IPS-20b (cell line): ENCODE measurements around the gene PTPN22.

Experiments used
- H3K27ac ChIP-seq: one replicate; pipeline ENCODE4 v1.5.1; 2013; ENCODE audit warnings: low read length
- H3K27me3 ChIP-seq: 2 replicates; pipeline ENCODE4 v1.6.1; 2013; ENCODE audit warnings: mild to moderate bottlenecking, low read length, inconsistent platforms; ENCODE audit not compliant: insufficient read depth
- H3K36me3 ChIP-seq: 2 replicates; pipeline ENCODE4 v1.6.1; 2013; ENCODE audit warnings: low read depth, mild to moderate bottlenecking, inconsistent platforms, low read length, moderate library complexity; ENCODE audit not compliant: insufficient read depth
- H3K4me1 ChIP-seq: 2 replicates; pipeline ENCODE4 v1.6.1; 2013; ENCODE audit warnings: mild to moderate bottlenecking, control low read depth, inconsistent platforms, low read length, moderate library complexity; ENCODE audit not compliant: insufficient read depth
- H3K4me3 ChIP-seq: 2 replicates; pipeline ENCODE4 v1.5.1; 2013; ENCODE audit warnings: mild to moderate bottlenecking, low read length, inconsistent platforms
- H3K9ac ChIP-seq: 2 replicates; pipeline ENCODE4 v1.6.1; 2013; ENCODE audit warnings: low read depth, mild to moderate bottlenecking, inconsistent platforms, low read length, moderate library complexity
- H3K9me3 ChIP-seq: 2 replicates; pipeline ENCODE4 v1.6.1; 2013; ENCODE audit warnings: mild to moderate bottlenecking, low read depth, low read length, inconsistent platforms; ENCODE audit not compliant: insufficient read depth

Gene PTPN22

DNA sequence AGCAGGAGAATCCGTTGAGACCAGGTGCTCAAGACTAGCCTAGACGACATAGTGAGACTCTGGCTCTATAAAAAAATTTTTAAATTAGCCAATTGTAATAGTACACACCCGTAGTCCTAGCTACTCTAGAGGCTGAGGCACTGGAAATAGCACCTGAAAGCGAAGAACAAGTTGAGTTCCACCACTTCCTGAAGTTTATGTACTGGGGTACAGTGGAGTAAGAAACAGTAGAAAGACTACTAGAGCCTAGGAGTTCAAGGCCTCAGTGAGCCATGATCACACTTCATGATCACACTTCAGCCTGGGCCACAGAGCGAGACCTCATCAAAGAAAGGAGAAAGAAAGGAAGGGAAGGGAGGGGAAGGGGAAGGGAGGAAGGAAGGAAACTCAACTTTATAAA, 79.0 kb downstream of the PTPN22 start:
- Histone ChIP-seq H3K9me3 (no peaks in the 10 kb centered on the region), H3K27ac (no peak overlapping the region), H3K27me3 (no peaks in the 10 kb centered on the region), H3K4me1 (0 out of 2 replicates have a peak, but pooled peaks cover 4% of the 10 kb centered on the region), H3K9ac (no peak overlapping the region), H3K4me3 (no peak overlapping the region), H3K36me3 (peaks cover 24% of the 10 kb centered on the region)

DNA sequence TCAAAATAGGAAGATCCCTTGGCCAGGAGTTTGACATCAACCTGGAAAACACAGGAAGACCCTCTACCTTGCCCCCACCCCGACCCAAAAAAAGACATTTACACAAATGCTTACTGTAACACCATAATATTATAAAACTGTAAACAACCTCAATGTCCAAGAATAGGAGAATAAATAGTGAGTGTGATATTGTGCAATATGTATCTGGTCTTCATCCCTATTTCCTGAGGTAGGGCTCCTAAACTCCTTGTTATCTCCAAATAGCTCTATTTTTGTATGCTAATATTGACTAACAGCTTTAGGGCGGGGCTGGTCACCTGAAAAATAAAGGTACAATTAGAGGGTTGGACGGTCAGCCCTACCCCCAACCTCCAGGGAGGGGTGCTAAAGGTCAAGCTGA, 82.7 kb downstream of the PTPN22 start:
- H3K27me3 ChIP-seq, result no peaks in the 10 kb centered on the region
- no peak overlapping the region for H3K27ac ChIP-seq
- no peak overlapping the region for H3K4me3 ChIP-seq
- H3K9ac ChIP-seq, result no peak overlapping the region
- peaks cover 4% of the 10 kb centered on the region; the same call in 1 of the 2 replicates for H3K36me3 ChIP-seq
- no peaks in the 10 kb centered on the region for H3K9me3 ChIP-seq
- H3K4me1 ChIP-seq, result peaks cover 4% of the 10 kb centered on the region; the same call in 1 of the 2 replicates

GRCh38 chr1:113787663-113788062, 83.8 kb downstream of the PTPN22 start:
- no peak overlapping the region for H3K27ac ChIP-seq
- H3K27me3 ChIP-seq, result no peaks in the 10 kb centered on the region
- no peaks in the 10 kb centered on the region for H3K36me3 ChIP-seq
- peaks cover 5% of the 10 kb centered on the region; the same call in 1 of the 2 replicates for H3K4me1 ChIP-seq
- H3K9ac ChIP-seq, result no peak overlapping the region
- H3K4me3 ChIP-seq, result no peak overlapping the region
- H3K9me3 ChIP-seq, result no peaks in the 10 kb centered on the region

GRCh38 chr1:113786069-113786468, 85.4 kb downstream of the PTPN22 start:
- H3K4me1 ChIP-seq, result peaks cover 13% of the 10 kb centered on the region; the same call in 1 of the 2 replicates
- no peak overlapping the region for H3K9ac ChIP-seq
- no peaks in the 10 kb centered on the region for H3K27me3 ChIP-seq
- no peaks in the 10 kb centered on the region for H3K36me3 ChIP-seq
- no peak overlapping the region for H3K4me3 ChIP-seq
- no peak overlapping the region for H3K27ac ChIP-seq
- H3K9me3 ChIP-seq, result no peaks in the 10 kb centered on the region

GRCh38 chr1:113784104-113784779, 87.3 kb downstream of the PTPN22 start:
- no peaks in the 10 kb centered on the region for H3K27me3 ChIP-seq
- H3K4me3 ChIP-seq, result no peak overlapping the region
- H3K4me1 ChIP-seq, result peaks cover 16% of the 10 kb centered on the region
- no peak overlapping the region for H3K27ac ChIP-seq
- H3K36me3 ChIP-seq, result no peaks in the 10 kb centered on the region
- H3K9me3 ChIP-seq, result no peaks in the 10 kb centered on the region
- H3K9ac ChIP-seq, result no peak overlapping the region

DNA sequence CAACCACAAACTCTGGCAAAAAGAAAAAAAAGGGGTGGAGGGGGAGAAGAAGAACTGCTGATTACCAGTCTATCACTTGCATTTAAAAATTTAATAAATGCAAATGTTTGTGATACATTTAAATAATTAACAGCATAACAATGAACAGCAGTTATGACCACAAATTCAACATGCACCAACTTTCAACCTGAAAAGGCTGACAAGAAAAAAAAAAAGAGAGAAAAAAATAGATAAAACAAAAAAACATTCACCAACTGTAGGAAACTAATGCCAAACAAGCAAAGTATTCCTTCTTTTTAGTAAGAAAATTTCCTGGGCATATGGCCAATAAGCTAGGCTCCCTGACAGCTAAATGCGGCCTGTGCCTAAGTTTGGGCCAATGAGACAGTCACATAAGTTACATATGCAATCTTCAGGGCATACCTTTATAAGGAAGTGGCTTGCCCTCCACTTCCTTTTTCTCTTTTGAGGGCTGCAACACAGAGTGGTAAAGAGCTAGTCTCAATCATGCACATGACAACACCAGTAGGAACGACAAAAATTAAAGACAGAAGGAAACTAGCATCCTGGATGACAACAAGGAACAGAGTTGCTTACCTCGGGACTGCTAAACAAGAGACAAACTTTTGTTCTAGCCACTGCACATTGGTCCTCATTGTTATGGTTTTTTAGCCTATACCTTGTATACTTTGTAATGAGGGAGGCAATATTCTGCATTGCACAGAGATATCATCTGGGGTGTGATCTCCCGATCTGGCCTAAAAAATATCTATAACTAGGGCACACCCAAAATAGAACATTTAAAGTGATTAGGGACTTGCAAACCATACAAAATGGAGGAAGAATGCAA, 88.0 kb downstream of the PTPN22 start:
- H3K27ac ChIP-seq, result no peak overlapping the region
- H3K4me1 ChIP-seq, result peaks cover 16% of the 10 kb centered on the region
- no peaks in the 10 kb centered on the region for H3K36me3 ChIP-seq
- no peaks in the 10 kb centered on the region for H3K9me3 ChIP-seq
- no peak overlapping the region for H3K4me3 ChIP-seq
- H3K27me3 ChIP-seq, result no peaks in the 10 kb centered on the region
- no peak overlapping the region for H3K9ac ChIP-seq

DNA sequence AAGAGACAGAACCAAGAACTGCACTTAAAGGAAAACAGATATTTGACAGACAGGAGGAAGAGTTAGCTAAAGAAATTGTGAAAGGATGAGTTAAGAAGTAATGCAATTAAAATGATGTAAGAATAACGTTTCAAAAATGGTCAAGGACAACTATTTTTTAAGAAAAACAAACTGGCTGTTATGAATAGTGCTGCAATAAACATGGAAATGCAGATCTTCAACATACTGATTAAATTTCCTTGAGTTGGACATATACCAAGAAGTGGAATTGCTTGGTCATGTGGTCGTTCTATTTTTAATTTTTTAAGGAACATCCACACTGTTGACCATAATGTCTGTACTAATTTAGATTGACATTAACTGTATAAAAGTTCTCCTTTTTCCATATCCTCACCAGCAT, 89.1 kb downstream of the PTPN22 start:
- Histone ChIP-seq H3K27me3 (no peaks in the 10 kb centered on the region), H3K4me3 (no peak overlapping the region), H3K27ac (no peak overlapping the region), H3K4me1 (peaks cover 16% of the 10 kb centered on the region), H3K36me3 (no peaks in the 10 kb centered on the region), H3K9ac (no peak overlapping the region), H3K9me3 (no peaks in the 10 kb centered on the region)

GRCh38 chr1:113780374-113781146, 91.0 kb downstream of the PTPN22 start:
- Histone ChIP-seq H3K9me3 (no peaks in the 10 kb centered on the region), H3K27me3 (no peaks in the 10 kb centered on the region), H3K36me3 (peaks cover 16% of the 10 kb centered on the region), H3K9ac (no peak overlapping the region), H3K4me3 (no peak overlapping the region), H3K4me1 (peaks cover 16% of the 10 kb centered on the region), H3K27ac (no peak overlapping the region)

GRCh38 chr1:113779542-113779941, 92.0 kb downstream of the PTPN22 start:
- Histone ChIP-seq H3K36me3 (peaks cover 18% of the 10 kb centered on the region), H3K9ac (no peak overlapping the region), H3K9me3 (no peaks in the 10 kb centered on the region), H3K4me1 (peaks cover 16% of the 10 kb centered on the region), H3K27ac (no peak overlapping the region), H3K4me3 (no peak overlapping the region), H3K27me3 (no peaks in the 10 kb centered on the region)

DNA sequence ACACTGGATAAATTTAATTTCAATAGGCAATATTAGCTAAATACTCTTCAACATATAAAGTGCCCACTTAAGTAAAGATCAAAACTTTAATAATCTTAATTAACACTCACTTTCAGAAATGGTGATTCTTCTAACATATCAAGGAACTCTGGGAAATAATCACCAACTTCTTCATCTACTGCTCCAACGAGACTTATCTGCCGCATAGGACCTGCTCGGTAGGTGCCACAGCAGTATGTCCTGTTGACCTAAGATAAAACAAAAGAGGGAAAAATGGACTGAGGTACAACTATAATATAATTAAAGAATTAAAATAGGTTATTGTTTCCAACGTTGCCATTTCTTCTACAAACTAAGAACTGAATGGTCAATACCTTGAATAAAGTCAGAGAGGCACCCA, 94.0 kb downstream of the PTPN22 start:
- Histone ChIP-seq H3K27me3 (no peaks in the 10 kb centered on the region), H3K9me3 (no peaks in the 10 kb centered on the region), H3K36me3 (peaks cover 25% of the 10 kb centered on the region), H3K27ac (no peak overlapping the region), H3K4me1 (peaks cover 11% of the 10 kb centered on the region), H3K9ac (no peak overlapping the region), H3K4me3 (no peak overlapping the region)

DNA sequence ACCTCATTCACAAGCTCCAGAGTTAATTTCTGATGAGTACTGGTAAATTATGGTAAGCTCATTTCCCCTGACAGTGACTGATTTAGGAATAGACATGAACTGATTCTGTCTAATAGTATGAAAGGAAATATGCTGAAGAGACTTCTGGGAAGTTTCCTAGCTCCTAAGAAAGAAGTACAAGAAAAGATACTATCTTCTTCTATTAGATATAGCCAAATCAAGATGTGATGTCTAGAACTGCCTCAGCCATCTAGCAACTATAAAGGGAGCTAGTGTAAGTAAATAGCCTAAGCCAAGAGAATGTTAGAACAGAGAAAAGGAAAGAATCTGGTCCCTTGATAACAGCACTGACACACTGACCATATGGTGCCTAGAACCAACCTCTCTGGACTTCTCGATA, 101.5 kb downstream of the PTPN22 start:
- Histone ChIP-seq H3K27ac (no peak overlapping the region), H3K27me3 (no peaks in the 10 kb centered on the region), H3K9me3 (no peaks in the 10 kb centered on the region), H3K36me3 (peaks cover 36% of the 10 kb centered on the region), H3K9ac (no peak overlapping the region), H3K4me3 (0 out of 2 replicates have a peak overlapping the region, but pooled peaks have one; percentile 12), H3K4me1 (peaks cover 52% of the 10 kb centered on the region)
